Activated T-helper 2 cell treated with anti-CD3 and anti-CD28 coated beads, Interferon-gamma antibody, Interleukin-2, Interleukin-4, amounts not matched to agents 10 μg/mL and 5 μg/mL and 100 μg/mL, durations not matched to agents 14 hours and 24 hours and 36 hours (primary cell): ENCODE measurements around the gene INSR. TPM values are rescaled to one million over a fixed set of nuclear protein-coding genes. Genes with fewer than 3 reads are reported as not detected.
"Not testable (repeated sequence)": the region's sequence is repeated elsewhere in the genome, so short reads cannot be mapped to it uniquely, and the experiment has no call there.

Source experiments
- DNase-seq: peaks from one replicate; pipeline ENCODE4 v3.0.0; 2021; ENCODE audit warnings: low spot score
- H3K27ac Mint-ChIP-seq: one replicate; pipeline ENCODE4 v1.8.0; 2021; ENCODE audit warnings: mixed read lengths
- H3K27me3 Mint-ChIP-seq: one replicate; pipeline ENCODE4 v1.8.0; 2021; ENCODE audit warnings: low read depth, mixed read lengths
- H3K36me3 Mint-ChIP-seq: one replicate; pipeline ENCODE4 v1.8.0; 2021; ENCODE audit warnings: low read depth, mixed read lengths
- H3K4me1 Mint-ChIP-seq: one replicate; pipeline ENCODE4 v1.8.0; 2021; ENCODE audit warnings: low read depth, mixed read lengths
- H3K4me3 Mint-ChIP-seq: one replicate; pipeline ENCODE4 v1.8.0; 2021; ENCODE audit warnings: low read depth, mild to moderate bottlenecking, moderate library complexity, mixed read lengths
- H3K9me3 Mint-ChIP-seq: one replicate; pipeline ENCODE4 v1.8.0; 2021; ENCODE audit warnings: mixed read lengths
- intact Hi-C: fragments of 100-400 bp; cut with micrococcal nuclease; formaldehyde crosslinking; loops from one replicate; pipeline ENCODE4 v1.15.1; 2023
- total RNA-seq: library from RNA; stranded (reverse); gene quantifications from 2 replicates; pipeline ENCODE4 v1.2.3, GENCODE V29; 2022

The INSR gene
- total RNA-seq, 1 donor from 2014 or later = 2.4 TPM

DNA sequence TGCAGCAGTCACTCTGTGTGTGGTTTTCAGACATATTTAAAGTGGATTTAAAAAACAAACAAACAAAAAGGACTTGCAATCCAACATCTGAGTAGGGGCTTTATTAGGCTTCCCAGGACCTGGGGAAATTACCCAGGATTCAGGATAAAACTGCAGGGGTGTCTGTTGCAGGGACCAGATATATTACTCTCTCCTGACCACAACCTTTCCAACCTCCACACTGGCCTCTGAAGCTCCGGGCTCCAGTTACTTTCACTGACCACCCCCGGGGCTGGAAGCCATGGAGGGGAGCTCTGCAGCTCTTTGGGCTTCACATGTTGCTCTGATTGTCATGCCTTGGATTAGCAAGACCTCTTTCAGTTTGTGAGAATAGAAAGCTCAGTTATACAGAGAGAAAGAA is 75.2 kb downstream of the INSR start:
- Mint-ChIP-seq H3K4me1 (no peaks in the 10 kb centered on the region), H3K36me3 (no peaks in the 10 kb centered on the region), H3K9me3 (no peaks in the 10 kb centered on the region), H3K27ac (no peak overlapping the region), H3K4me3 (no peak overlapping the region), H3K27me3 (no peaks in the 10 kb centered on the region)
- no peak for DNase-seq
- intact Hi-C loops = no loop called here

DNA sequence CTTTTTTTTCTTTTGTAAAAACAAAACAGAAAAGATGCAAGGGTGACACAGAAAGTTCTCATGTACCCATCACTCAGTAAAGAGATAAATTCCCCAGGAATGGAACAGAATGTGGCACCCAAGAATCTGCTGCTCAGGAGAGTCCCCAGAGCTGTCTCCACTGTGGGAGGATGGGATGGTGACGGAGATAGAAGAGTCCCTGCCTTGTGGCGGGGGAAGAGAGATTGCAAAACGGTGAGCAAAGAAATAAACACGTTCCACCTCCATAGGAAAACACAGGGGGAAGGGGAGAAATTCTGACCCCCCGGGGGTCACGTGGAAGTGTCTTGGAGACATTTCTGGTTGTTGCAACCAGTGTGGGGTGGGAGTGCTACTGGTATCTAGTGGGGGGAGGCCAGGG is 76.4 kb downstream of the INSR start:
- Mint-ChIP-seq H3K4me1 (no peaks in the 10 kb centered on the region), H3K4me3 (no peak overlapping the region), H3K27ac (no peak overlapping the region), H3K27me3 (peaks cover 4% of the 10 kb centered on the region), H3K36me3 (no peaks in the 10 kb centered on the region), H3K9me3 (no peaks in the 10 kb centered on the region)
- intact Hi-C loops = no loop called here
- DNase-seq = no peak

DNA sequence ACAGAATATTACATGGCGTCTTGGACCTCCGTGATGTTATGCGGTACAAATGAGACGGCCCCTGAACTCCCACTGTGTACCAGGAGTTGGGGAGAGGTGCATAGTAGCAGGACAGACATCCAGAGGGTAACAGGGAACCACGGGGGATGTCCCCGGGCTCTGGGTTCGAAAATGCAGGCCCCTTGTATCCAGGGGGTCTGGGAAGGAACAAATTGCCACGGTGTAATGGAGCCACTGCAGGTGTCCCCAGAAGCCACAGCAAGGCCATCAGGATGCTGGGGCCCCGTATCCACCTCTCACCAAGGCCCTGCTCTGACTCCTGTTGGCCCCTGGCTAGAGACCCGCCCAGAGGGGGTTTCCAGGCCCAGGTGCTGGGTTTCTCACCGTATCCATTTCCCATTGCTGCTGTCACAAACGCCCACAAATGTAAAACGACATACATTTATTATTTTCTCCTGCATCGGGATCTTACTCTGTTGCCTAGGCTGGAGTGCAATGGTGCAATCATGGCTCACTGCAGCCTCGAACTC is 77.8 kb downstream of the INSR start:
- Mint-ChIP-seq H3K36me3 (no peaks in the 10 kb centered on the region), H3K27me3 (peaks cover 4% of the 10 kb centered on the region), H3K9me3 (no peaks in the 10 kb centered on the region), H3K4me1 (no peaks in the 10 kb centered on the region), H3K27ac (no peak overlapping the region), H3K4me3 (no peak overlapping the region)
- no peak for DNase-seq
- intact Hi-C loops = no loop called here

DNA sequence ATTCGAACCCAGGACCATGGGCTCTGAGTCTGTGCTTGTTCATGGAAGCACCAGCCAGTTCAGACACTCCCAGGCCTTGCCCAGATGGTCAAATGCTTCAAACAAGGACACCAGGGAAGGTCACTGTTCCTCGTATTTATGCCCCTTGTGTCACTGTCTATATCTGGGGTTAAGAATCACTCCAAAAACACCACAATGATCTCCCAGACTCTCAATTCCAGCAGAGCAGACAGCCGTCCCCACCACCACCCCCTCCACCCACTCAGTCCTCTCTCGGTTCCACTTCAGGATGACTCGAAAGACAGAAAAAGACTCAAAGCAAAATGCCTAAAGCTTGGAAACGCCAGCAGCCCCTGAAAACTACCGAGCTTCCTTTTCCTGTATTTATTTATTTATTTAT is 79.0 kb downstream of the INSR start:
- H3K27ac Mint-ChIP-seq = no peak overlapping the region
- H3K36me3 Mint-ChIP-seq = no peaks in the 10 kb centered on the region
- no peaks in the 10 kb centered on the region for H3K4me1 Mint-ChIP-seq
- no peak for DNase-seq
- intact Hi-C loops = no loop called here
- H3K9me3 Mint-ChIP-seq = no peaks in the 10 kb centered on the region
- no peak overlapping the region for H3K4me3 Mint-ChIP-seq
- H3K27me3 Mint-ChIP-seq = peaks cover 4% of the 10 kb centered on the region

DNA sequence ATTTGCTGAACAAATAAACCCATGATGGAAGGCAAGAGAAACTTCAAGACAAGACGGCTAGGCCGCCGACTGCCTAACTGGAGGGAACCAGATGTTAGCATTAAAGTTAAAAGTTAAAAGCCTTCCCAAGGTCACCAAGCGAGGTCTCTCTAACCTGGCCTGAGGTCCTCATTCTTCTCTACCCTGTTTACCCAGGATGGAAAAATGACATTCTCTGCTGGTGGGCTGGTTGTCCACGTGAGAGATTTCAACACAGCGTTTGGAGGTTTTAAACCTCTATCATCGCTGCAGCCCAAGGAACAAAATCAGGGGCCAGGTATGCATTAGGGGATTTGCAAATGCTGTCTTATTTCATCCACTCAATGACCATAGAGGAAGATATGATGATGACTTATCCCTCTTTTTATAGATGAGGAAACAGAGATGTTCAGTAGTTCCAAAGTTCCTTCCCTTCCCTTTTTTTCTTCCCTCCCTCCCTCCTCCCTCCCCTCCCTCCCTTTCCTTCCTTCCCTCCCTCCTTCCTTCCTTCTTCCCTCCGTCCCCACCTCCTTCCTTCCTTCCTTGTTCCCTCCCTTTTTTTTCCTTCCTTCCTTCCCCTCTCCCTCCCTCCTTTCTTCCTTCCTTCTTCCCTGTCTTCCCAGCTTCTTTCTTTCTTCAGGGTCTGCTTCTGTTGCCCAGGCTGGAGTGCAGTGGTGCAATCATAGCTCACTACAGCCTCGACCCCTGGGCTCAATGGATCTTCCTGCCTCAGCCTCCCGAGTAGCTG is 79.7 kb downstream of the INSR start:
- intact Hi-C loops = no loop called here
- Mint-ChIP-seq H3K27ac (no peak overlapping the region), H3K4me3 (no peak overlapping the region)

DNA sequence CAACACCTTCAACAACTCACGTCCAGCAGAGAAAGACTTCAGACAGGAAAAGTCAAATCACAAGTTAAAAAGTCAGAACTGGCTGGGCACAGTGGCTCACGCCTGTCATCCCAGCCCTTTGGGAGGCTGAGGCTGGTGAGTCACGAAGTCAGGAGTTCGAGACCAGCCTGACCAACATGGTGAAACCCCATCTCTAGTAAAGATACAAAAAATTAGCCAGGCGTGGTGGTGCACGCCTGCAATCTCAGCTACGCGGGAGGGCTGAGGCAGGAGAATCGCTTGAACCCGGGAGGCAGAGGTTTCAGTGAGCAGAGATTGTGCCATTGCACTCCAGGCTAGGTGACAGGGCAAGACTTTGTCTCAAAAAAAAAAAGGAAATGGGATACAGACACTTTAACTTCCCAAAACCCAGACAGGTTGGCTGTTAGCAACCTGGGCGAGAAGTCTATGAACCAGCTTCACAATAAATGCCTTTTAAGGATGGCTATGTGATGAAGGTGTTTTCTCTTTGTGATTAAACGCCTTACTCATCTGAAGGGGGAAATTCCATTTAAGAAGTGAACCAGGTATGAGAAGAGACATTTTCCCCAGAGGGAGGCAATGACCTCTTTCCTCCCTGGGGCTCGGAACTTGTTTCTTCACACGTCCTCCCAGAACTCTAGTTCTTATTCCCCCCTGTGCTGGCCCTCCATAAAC is 80.4 kb downstream of the INSR start:
- intact Hi-C loops = no loop called here
- Mint-ChIP-seq H3K27ac (no peak overlapping the region), H3K9me3 (no peaks in the 10 kb centered on the region), H3K36me3 (no peaks in the 10 kb centered on the region), H3K4me1 (no peaks in the 10 kb centered on the region), H3K27me3 (peaks cover 4% of the 10 kb centered on the region), H3K4me3 (no peak overlapping the region)
- DNase-seq = no peak

More for the DNA sequence above, 79.7 kb downstream of the INSR start:
- DNase-seq = no peak
- H3K9me3 Mint-ChIP-seq = no peaks in the 10 kb centered on the region
- no peaks in the 10 kb centered on the region for H3K36me3 Mint-ChIP-seq
- no peaks in the 10 kb centered on the region for H3K4me1 Mint-ChIP-seq
- peaks cover 4% of the 10 kb centered on the region for H3K27me3 Mint-ChIP-seq

DNA sequence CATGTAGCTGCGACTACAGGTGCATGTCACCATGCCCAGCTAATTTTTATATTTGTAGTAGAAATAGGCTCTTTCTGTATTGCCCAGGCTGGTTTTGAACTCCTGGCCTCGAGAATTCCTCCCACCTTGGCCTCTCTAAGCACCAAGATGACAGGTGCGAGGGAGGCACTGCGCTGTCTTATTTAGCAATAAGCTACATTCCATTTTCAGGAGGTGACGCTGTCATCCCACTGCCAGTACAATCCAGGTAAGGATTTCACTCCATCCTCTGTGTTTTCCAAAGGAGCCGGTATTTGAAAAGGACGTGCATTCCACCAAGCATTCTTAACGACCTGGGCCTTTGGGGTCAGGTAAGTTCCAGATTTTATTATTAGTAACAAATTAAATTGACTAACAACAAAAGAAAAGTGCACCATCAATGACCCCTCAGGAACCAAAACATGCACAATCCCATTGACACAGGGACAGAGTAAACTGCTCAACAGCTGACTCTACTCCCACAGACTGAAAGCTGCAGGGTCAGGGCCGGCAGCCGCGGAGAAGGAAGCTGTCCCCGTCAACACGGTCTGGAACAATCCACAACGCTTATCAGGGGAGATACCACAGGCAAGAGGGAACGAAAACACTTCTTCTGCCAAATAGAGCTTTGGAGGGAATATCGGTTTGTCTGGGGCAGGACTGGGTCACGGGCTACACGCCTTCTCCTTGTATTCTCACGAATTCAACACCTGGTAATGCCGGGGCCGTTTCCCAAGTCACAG is 82.8 kb downstream of the INSR start:
- intact Hi-C loops = no loop called here
- no peaks in the 10 kb centered on the region for H3K36me3 Mint-ChIP-seq
- H3K27ac Mint-ChIP-seq = no peak overlapping the region
- peaks cover 7% of the 10 kb centered on the region for H3K4me1 Mint-ChIP-seq
- H3K9me3 Mint-ChIP-seq = no peaks in the 10 kb centered on the region
- peaks cover 4% of the 10 kb centered on the region for H3K27me3 Mint-ChIP-seq
- DNase-seq = no peak
- H3K4me3 Mint-ChIP-seq = no peak overlapping the region

DNA sequence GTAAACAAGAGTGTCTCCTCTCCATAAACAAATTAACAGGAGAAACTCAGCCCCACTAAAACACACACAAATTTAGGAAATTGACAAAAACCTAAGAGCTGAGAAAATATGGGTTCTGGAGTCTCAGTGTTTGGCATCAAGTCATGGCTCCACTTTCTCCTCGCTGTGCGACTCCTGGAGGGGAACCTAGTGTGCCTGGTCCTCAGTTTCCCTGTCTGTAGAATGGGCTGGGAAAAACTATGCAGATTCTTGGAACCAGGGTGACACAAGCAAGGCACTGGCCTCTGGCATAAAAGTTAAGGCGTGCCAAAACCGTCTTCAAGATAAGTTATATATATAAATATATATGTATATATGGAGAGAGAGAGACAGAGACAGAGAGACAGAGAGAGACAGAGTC is 83.9 kb downstream of the INSR start:
- H3K9me3 Mint-ChIP-seq = no peaks in the 10 kb centered on the region
- no peak overlapping the region for H3K4me3 Mint-ChIP-seq
- H3K36me3 Mint-ChIP-seq = no peaks in the 10 kb centered on the region
- no peak overlapping the region for H3K27ac Mint-ChIP-seq
- intact Hi-C loops = no loop called here
- H3K27me3 Mint-ChIP-seq = peaks cover 4% of the 10 kb centered on the region
- no peak for DNase-seq
- H3K4me1 Mint-ChIP-seq = peaks cover 7% of the 10 kb centered on the region

DNA sequence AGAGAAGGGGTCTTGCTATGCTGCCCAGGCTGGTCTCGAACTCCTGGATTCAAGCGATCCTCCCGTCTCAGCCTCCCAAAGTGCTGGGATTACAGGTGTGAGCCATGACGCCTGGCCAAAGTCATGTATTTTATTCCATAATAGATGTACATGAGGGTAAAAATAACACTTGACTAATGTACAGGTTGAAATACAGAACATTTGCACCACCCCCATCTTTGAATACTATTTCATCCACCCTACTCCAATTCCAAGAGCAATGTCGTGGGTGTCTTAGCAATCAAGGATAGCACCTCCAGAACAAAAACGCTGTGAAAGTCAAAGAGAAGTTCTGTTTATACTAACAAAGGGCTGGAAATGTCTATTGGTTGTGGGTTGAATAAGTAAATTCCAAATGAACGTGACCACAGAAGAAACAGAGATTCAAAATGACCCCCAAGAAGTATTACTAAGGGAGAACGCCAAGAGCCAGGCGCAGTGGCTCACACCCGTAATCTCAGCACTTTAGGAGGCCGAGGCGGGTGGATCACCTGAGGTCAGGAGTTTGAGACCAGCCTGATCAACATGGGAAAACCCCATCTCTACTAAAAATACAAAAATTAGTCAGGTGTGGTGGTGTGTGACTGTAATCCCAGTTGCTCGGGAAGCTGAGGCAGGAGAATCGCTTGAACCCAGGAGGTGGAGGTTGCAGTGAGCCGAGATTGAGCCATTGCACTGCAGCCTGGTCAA is 84.5 kb downstream of the INSR start:
- H3K9me3 Mint-ChIP-seq, H3K4me3 Mint-ChIP-seq, DNase-seq, intact Hi-C loops, H3K36me3 Mint-ChIP-seq, H3K27ac Mint-ChIP-seq, H3K27me3 Mint-ChIP-seq, H3K4me1 Mint-ChIP-seq: not testable (repeated sequence)

DNA sequence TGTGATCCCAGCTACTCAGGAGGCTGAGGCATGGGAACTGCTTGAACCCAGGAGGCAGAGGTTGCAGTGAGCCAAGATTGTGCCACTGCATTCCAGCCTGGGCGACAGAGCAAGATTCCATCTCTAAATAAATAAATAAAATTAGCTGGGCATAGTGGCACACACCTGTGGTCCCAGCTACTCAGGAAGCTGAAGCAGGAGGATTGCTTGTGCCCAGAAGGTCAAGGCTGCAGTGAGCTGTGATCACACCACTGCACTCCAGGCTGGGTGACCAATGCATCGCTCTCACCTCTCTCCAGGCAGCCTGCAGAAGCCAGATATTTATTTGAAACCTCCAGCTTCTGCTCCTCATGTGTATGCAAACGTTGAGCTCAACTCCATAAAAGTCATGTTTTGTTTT is 85.2 kb downstream of the INSR start:
- DNase-seq, H3K9me3 Mint-ChIP-seq, H3K27me3 Mint-ChIP-seq, H3K4me3 Mint-ChIP-seq, intact Hi-C loops, H3K27ac Mint-ChIP-seq, H3K4me1 Mint-ChIP-seq, H3K36me3 Mint-ChIP-seq: not testable (repeated sequence)

DNA sequence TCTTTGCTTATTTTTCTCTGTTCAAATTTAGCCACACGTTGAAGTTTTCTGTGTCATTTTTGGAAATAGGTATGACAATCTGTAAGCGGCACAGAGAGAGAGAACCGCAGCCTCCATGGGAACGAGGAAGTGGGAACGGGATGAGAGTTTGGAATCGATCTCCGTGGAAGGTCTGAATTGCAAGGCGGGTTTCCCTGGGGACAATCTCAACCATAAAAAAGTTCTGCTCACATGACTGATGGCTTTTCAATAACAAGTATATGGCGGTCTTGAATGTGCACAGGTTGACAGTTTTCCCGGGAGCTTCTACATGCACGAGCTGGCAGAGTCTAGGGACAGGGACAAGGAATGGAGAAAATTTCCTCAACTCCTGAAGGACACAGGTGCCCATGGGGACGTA is 90.9 kb downstream of the INSR start:
- Mint-ChIP-seq H3K9me3 (no peaks in the 10 kb centered on the region), H3K4me1 (peaks cover 12% of the 10 kb centered on the region)

DNA sequence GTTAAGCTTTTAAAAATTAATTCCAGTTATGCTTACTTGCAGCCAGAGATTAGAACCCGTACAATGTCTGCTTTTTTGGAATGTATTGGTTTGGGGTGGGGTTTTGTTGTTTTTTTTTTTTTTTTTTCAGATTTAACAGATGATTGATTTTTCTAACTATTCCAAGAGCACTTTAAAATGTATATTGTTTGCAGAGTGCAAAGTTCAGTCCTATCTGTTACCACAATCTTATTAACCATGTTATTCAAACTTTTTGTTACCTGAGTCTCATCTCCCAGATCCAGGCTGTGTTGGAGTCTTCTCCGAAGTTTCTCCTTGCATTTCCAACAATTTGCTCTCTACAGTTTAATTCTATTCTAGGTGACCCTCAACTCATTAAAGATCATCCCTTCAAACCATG is 91.3 kb downstream of the INSR start:
- intact Hi-C loops = no loop called here
- Mint-ChIP-seq H3K27ac (no peak overlapping the region), H3K27me3 (peaks cover 21% of the 10 kb centered on the region), H3K4me1 (peaks cover 8% of the 10 kb centered on the region), H3K4me3 (no peak overlapping the region), H3K36me3 (no peaks in the 10 kb centered on the region), H3K9me3 (no peaks in the 10 kb centered on the region)
- no peak for DNase-seq

More for the DNA sequence above, 90.9 kb downstream of the INSR start:
- intact Hi-C loops = no loop called here
- Mint-ChIP-seq H3K27me3 (peaks cover 21% of the 10 kb centered on the region), H3K27ac (no peak overlapping the region), H3K36me3 (no peaks in the 10 kb centered on the region), H3K4me3 (no peak overlapping the region)
- no peak for DNase-seq
